Astrocyte (in vitro differentiated cells and primary cell): ENCODE data around the gene RAF1.

Source experiments
- CTCF ChIP-seq: IDR thresholded peaks from 2 replicates; pipeline ENCODE4 v1.5.1; 2011; ENCODE audit warnings: low read depth, mild to moderate bottlenecking, inconsistent platforms, low read length, moderate library complexity; ENCODE audit not compliant: insufficient read depth
- EZH2 ChIP-seq: IDR thresholded peaks from 2 replicates; pipeline ENCODE4 v1.6.1; 2012; ENCODE audit warnings: mild to moderate bottlenecking, low read length, inconsistent platforms; ENCODE audit not compliant: insufficient read depth

- no peak for TF ChIP-seq CTCF
- no peak for TF ChIP-seq EZH2
These were observed 84.0 kb downstream of the RAF1 start for GRCh38 chr3:12579905-12580304.
